HPDE6-E6E7 (cell line): ENCODE data around the gene DBX1.
"Not testable (repeated sequence)": the region's sequence is repeated elsewhere in the genome, so short reads cannot be mapped to it uniquely, and the experiment has no call there.

ENCODE experiments used
- DNase-seq: peaks from one replicate; pipeline ENCODE4 v3.0.0; 2011; ENCODE audit warnings: missing footprints; ENCODE audit errors: extremely low spot score

DBX1 gene

GRCh38 chr11:20160425-20161229 is at the start of gene DBX1:
Gene DBX1, minus strand, starts transcription at chr11:20160475. Its CDS starts 151 bp downstream, at chr11:20160324.
- DNase-seq = no peak

GRCh38 chr11:20208622-20209111 is 48.4 kb upstream of the DBX1 start:
- DNase-seq = no peak

- DNase-seq = no peak
Observed at GRCh38 chr11:20207781-20208621, 47.7 kb upstream of the DBX1 start.

- DNase-seq = no peak
Observed at GRCh38 chr11:20205807-20206206, 45.5 kb upstream of the DBX1 start.

GRCh38 chr11:20204681-20205080 is 44.4 kb upstream of the DBX1 start:
- DNase-seq = no peak

- DNase-seq = no peak
Observed at GRCh38 chr11:20203831-20204230, 43.6 kb upstream of the DBX1 start.

- DNase-seq = no peak
Observed at GRCh38 chr11:20201231-20201630, 41.0 kb upstream of the DBX1 start.

GRCh38 chr11:20200331-20200955 is 40.2 kb upstream of the DBX1 start:
- not testable (repeated sequence) for DNase-seq

GRCh38 chr11:20197881-20198280 is 37.6 kb upstream of the DBX1 start:
- no peak for DNase-seq

GRCh38 chr11:20194470-20194869 is 34.2 kb upstream of the DBX1 start:
- DNase-seq = no peak

- DNase-seq = no peak
Observed at GRCh38 chr11:20193307-20193706, 33.0 kb upstream of the DBX1 start.

- no peak for DNase-seq
Observed at GRCh38 chr11:20192641-20193040, 32.4 kb upstream of the DBX1 start.

- no peak for DNase-seq
Observed at GRCh38 chr11:20192151-20192550, 31.9 kb upstream of the DBX1 start.

GRCh38 chr11:20178976-20179375 is 18.7 kb upstream of the DBX1 start:
- no peak for DNase-seq

GRCh38 chr11:20177136-20177535 is 16.9 kb upstream of the DBX1 start:
- no peak for DNase-seq

- DNase-seq = no peak
Observed at GRCh38 chr11:20172721-20173447, 12.6 kb upstream of the DBX1 start.

- DNase-seq = no peak
Observed at GRCh38 chr11:20163783-20164481, 3.7 kb upstream of the DBX1 start.

- DNase-seq = no peak
Observed at GRCh38 chr11:20162824-20163782, 2.8 kb upstream of the DBX1 start.

- DNase-seq = no peak
Observed at GRCh38 chr11:20161923-20162744, 1.9 kb upstream of the DBX1 start.
